ENCODE results near the gene BRCA1.
"Not testable (repeated sequence)": the region's sequence is repeated elsewhere in the genome, so short reads cannot be mapped to it uniquely, and the experiment has no call there.

The BRCA1 gene

GRCh38 chr17:43125967-43126910, 1.1 kb upstream of the BRCA1 start:
- peak overlapping the region; percentile 74 for H3K4me3 ChIP-seq (ENCODE audit: low read depth, low read length)
- no peak for DNase-seq (ENCODE audit: low read depth)
- no peak for TF ChIP-seq CTCF (IDR thresholded peaks at IDR 0.05; ENCODE audit: insufficient read depth, low read depth, low read length, missing control alignments)

DNA sequence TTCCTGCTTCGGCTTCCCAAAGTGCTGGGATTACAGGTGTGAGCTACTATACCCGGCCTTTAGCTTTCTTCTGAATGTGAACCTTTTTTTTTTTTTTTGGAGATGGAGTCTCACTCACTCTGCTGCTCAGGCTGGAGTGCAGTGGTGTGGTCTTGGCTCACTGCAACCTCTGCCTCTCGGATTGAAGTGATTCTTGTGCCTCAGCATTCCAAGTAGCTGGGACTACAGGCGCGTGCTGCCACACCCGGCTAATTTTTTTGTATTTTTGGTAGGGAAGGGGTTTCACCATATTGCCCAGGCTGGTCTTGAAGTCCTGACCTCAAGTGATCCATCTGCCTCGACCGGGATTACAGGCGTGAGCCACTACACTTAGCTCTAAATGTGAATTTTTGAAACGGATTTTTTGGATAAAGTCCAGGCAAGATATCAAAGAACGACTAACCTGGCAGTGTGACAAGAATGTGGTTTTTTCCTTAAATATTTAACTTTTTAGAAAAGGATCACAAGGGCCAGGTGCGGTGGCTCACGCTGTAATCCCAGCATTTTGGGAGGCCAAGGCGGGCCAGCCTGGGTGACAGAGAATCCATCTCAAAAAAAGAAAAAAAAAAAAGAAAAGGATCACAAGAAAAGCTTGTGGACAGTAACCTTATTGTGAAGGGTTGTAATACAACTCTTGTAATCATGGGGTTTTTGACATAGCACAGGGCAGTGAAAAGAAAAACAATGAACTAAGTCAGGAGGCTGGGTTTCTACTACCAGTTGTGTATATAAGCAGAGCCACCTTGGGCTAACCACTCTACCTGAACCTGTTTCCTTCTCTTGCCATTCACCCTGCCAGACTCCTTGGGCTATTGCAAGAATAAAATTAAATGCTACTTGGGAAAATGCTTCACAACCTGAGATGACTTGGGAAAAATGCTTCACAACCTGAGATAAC, 6.2 kb downstream of the BRCA1 start:
- H3K4me3 ChIP-seq (ENCODE audit: low read depth, low read length) = no peak overlapping the region
- no peak for DNase-seq (ENCODE audit: low read depth)
- no peak for TF ChIP-seq CTCF (IDR thresholded peaks at IDR 0.05; ENCODE audit: insufficient read depth, low read depth, low read length, missing control alignments)

DNA sequence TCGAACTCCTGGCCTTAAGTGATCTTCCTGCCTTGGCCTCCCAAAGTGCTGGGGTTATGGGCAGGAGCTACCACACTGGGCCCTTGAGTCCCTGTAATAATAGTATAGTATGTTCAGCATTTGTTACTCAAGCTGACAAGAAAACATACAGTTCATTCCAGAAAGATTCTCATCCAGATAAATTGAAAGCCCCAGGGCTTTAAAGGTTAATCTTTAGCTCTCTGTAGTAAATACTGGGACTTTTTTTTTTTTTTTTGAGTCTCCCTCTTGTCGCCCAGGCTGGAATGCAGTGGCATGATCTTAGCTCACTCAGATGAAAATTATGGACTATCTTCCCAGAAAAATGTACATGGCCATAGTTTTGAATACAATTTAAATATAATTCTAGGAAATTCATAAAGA, 11.0 kb downstream of the BRCA1 start:
- no peak for DNase-seq (ENCODE audit: low read depth)
- no peak for TF ChIP-seq CTCF (IDR thresholded peaks at IDR 0.05; ENCODE audit: insufficient read depth, low read depth, low read length, missing control alignments)
- H3K4me3 ChIP-seq (ENCODE audit: low read depth, low read length) = no peak overlapping the region

- no peak for TF ChIP-seq CTCF (IDR thresholded peaks at IDR 0.05; ENCODE audit: insufficient read depth, low read depth, low read length, missing control alignments)
- H3K4me3 ChIP-seq (ENCODE audit: low read depth, low read length) = no peak overlapping the region
- DNase-seq (ENCODE audit: low read depth) = no peak
Measured at GRCh38 chr17:43106552-43106951, 18.6 kb downstream of the BRCA1 start.

DNA sequence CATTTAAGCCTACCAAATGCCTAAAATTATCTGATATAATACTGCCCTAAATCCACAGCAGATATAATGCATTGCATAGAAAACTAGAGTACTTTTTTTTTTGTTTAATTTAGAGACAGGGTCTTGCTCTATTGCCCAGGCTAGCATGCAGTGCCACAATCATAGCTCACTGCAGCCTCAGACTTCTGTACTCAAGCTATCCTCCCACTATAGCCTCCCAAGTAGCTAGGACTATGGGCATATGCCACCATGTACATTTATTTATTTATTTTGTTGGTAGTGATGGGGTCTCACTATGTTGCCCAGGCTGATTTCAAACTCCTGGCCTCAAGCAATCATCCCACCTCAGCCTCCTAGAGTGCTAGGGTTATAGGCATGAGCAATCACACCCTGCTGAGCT, 20.0 kb downstream of the BRCA1 start:
- TF ChIP-seq CTCF (IDR thresholded peaks at IDR 0.05; ENCODE audit: insufficient read depth, low read depth, low read length, missing control alignments) = no peak
- H3K4me3 ChIP-seq (ENCODE audit: low read depth, low read length) = no peak overlapping the region
- no peak for DNase-seq (ENCODE audit: low read depth)

GRCh38 chr17:43104665-43105064, 20.5 kb downstream of the BRCA1 start:
- no peak overlapping the region for H3K4me3 ChIP-seq (ENCODE audit: low read depth, low read length)
- TF ChIP-seq CTCF (IDR thresholded peaks at IDR 0.05; ENCODE audit: insufficient read depth, low read depth, low read length, missing control alignments) = no peak
- DNase-seq (ENCODE audit: low read depth) = no peak

- H3K4me3 ChIP-seq (ENCODE audit: low read depth, low read length); DNase-seq (ENCODE audit: low read depth): not testable (repeated sequence)
Measured at GRCh38 chr17:43095364-43095763, 29.8 kb downstream of the BRCA1 start.
